ENCODE measurements around the gene AKT3.

AKT3 gene

DNA sequence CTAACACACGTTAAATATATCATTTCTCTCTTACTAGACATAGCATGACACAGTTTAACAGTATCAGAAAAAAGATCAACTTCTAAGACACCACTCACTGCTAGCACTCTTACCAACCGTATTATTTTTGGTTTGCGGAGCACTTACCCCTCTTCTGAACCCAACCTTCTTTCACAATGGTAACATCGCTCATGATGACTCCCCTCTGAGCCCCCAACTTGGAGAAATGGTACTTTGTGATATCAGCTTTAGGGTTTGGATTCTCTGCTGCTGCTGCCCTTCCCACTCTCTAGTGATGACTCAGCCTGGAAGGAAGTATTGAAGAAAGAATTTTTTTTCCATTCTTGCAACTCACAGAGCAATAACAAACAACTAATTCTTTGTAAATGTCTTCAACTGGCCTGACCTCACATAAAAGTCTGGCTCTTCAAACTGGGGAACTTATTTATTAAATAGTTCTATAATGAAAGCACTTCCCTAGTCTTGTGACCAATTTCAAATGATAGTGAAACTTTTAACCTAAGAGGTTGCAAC is 7.0 kb downstream of the AKT3 start:
- DNase-seq (ENCODE audit: low read depth): peak; percentile 82
- TF ChIP-seq, protein P1, sequence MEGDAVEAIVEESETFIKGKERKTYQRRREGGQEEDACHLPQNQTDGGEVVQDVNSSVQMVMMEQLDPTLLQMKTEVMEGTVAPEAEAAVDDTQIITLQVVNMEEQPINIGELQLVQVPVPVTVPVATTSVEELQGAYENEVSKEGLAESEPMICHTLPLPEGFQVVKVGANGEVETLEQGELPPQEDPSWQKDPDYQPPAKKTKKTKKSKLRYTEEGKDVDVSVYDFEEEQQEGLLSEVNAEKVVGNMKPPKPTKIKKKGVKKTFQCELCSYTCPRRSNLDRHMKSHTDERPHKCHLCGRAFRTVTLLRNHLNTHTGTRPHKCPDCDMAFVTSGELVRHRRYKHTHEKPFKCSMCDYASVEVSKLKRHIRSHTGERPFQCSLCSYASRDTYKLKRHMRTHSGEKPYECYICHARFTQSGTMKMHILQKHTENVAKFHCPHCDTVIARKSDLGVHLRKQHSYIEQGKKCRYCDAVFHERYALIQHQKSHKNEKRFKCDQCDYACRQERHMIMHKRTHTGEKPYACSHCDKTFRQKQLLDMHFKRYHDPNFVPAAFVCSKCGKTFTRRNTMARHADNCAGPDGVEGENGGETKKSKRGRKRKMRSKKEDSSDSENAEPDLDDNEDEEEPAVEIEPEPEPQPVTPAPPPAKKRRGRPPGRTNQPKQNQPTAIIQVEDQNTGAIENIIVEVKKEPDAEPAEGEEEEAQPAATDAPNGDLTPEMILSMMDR (conservative IDR thresholded peaks at IDR 0.05; ENCODE audit: control insufficient read depth, insufficient read depth, low read depth, low read length): no peak
- H3K4me3 ChIP-seq (ENCODE audit: control insufficient read depth, low read depth, low read length): no peak overlapping the region

DNA sequence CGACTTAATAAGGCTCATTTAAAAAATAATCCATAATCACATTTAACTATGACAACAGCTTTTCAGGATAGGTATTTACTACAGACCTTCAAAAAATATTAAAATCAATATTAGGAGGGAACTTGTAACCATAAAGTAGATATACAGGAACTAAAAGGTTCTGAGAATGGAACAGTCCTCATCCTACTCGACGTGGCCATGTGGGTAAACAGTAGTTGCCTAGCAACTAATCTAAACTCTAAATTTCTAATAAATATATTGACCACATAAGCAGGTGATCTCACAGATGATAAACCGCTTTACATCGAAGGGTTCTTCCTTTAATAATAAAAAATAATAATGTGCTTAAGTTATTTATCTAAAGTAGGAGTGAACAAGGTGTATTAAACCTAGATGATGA is 7.9 kb downstream of the AKT3 start:
- DNase-seq (ENCODE audit: low read depth): no peak
- no peak overlapping the region for H3K4me3 ChIP-seq (ENCODE audit: control insufficient read depth, low read depth, low read length)
- TF ChIP-seq, protein P1 (conservative IDR thresholded peaks at IDR 0.05; ENCODE audit: control insufficient read depth, insufficient read depth, low read depth, low read length): no peak

DNA sequence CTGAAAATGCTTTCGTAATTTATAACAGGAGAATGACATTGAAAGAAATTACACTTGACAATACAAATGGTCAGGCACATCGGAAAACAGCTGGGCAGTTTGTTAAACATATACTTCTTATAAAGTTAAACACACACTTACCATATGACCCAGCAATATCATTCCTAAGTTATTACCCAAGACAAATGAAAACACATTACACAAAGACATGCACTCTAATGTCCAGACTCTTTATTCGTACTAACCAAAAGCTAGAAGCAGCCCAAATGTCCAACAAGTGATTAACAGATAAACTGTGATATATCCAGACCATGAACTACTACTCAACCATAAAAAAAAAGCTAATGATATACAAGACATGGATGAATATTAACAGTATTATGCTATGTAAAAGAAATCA is 8.5 kb downstream of the AKT3 start:
- peak; percentile 51 for DNase-seq (ENCODE audit: low read depth)

DNA sequence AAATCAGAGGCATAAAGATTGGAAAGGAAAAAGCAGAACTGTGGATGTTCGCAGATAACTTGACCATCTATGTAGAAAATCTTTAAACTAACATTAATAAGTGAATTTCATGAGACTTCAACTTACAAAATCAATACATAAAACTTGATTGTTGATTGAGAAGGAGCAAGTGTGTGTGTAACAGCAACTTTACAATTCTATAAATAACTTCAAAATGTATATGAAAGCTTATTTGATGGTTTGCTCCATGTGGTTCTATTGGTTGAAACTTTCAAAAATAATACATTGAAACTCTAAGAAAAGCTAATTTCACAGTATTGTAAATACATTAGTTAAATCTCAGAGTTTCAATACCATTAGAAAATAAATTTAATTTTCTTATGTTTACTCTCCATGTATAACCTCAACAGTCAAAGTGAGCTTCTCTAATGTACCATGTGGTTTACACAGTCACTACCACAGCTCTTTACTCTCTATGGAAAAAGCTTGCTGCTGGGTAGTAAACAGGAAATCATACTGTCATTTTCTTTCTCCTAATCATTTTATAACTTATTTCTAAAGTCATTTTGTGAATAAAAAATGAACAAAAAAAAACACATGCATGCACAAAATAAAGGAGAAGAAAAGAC is 12.0 kb downstream of the AKT3 start:
- H3K4me3 ChIP-seq (ENCODE audit: control insufficient read depth, low read depth, low read length): no peak overlapping the region
- DNase-seq (ENCODE audit: low read depth): no peak
- TF ChIP-seq, protein P1 (conservative IDR thresholded peaks at IDR 0.05; ENCODE audit: control insufficient read depth, insufficient read depth, low read depth, low read length): no peak

More for the DNA sequence above, 8.5 kb downstream of the AKT3 start:
- H3K4me3 ChIP-seq (ENCODE audit: control insufficient read depth, low read depth, low read length): no peak overlapping the region
- TF ChIP-seq, protein P1 (conservative IDR thresholded peaks at IDR 0.05; ENCODE audit: control insufficient read depth, insufficient read depth, low read depth, low read length): no peak

DNA sequence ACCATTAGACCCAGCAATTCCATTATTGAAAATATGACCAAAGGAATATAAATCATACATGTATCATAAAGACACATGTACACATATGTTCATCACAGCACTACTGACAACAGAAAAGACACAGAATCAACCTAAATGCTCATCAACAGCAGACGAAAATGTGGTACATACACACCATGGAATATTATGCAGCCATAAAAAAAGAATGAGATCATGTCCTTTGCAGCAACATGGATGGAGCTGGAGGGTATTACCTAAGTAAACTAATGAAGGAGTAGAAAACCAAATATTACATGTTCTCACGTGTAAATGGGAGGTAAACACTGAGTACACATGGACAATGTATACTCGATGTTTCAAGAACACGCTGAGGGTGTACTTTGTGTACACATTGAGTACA is 15.9 kb downstream of the AKT3 start:
- TF ChIP-seq, protein P1 (conservative IDR thresholded peaks at IDR 0.05; ENCODE audit: control insufficient read depth, insufficient read depth, low read depth, low read length): no peak
- DNase-seq (ENCODE audit: low read depth): no peak
- H3K4me3 ChIP-seq (ENCODE audit: control insufficient read depth, low read depth, low read length): no peak overlapping the region

DNA sequence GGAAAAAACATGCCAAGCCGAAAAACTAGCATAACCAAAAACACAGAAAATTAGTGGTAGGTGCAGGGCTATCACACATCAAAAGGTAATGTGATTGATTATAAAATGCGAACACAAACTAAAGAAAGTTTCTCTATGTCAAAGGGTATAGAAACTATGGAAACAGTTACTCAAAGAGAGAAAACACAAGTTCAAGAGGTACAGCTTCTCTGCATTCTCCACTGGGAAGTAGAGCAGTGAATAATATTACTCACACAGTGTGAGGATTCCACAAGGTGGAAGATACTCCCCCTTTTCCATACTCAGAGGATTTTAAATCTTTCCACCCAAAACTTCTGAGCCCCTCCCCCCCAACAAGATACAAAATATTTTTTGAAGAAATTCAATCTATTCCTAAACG is 18.6 kb downstream of the AKT3 start:
- no peak for DNase-seq (ENCODE audit: low read depth)
- TF ChIP-seq, protein P1 (conservative IDR thresholded peaks at IDR 0.05; ENCODE audit: control insufficient read depth, insufficient read depth, low read depth, low read length): no peak
- H3K4me3 ChIP-seq (ENCODE audit: control insufficient read depth, low read depth, low read length): no peak overlapping the region

Measured in fibroblast of mammary gland (primary cell).